HepG2 (cell line): ENCODE results near the gene SMAP2. TPM values are rescaled to one million over a fixed set of nuclear protein-coding genes. Genes with fewer than 3 reads are reported as not detected.

ENCODE experiments used
- E2F1 ChIP-seq: sonication (generic); formaldehyde crosslinking; IDR thresholded peaks from 2 replicates; pipeline ENCODE4 v1.5.0; 2020; ENCODE audit warnings: missing genetic modification reagents
- ERF ChIP-seq: IDR thresholded peaks from 2 replicates; pipeline ENCODE4 v1.6.1; 2018; ENCODE audit warnings: missing biosample characterization, missing genetic modification reagents
- HNF1B ChIP-seq: sonication (generic); formaldehyde crosslinking; IDR thresholded peaks from 2 replicates; pipeline ENCODE4 v1.5.1; 2020; ENCODE audit warnings: mild to moderate bottlenecking, moderate library complexity, missing genetic modification reagents
- MLX ChIP-seq: IDR thresholded peaks from 2 replicates; pipeline ENCODE4 v1.6.1; 2016
- PAF1 ChIP-seq: IDR thresholded peaks from 2 replicates; pipeline ENCODE4 v1.6.1; 2016; ENCODE audit warnings: missing genetic modification reagents, missing compliant biosample characterization
- TP53 ChIP-seq: sonication (generic); formaldehyde crosslinking; conservative IDR thresholded peaks from 2 replicates; pipeline ENCODE4 v1.4.0; 2020; ENCODE audit warnings: missing genetic modification reagents
- ZBTB44 ChIP-seq: sonication (generic); formaldehyde crosslinking; IDR thresholded peaks from 2 replicates; pipeline ENCODE4 v1.4.0; 2020; ENCODE audit warnings: missing genetic modification reagents
- ZFP1 ChIP-seq: IDR thresholded peaks from 2 replicates; pipeline ENCODE4 v1.6.1; 2016
- ZNF124 ChIP-seq: sonication (generic); formaldehyde crosslinking; IDR thresholded peaks from 2 replicates; pipeline ENCODE4 v1.4.0; 2020; ENCODE audit warnings: missing genetic modification reagents
- ZNF142 ChIP-seq: sonication (generic); formaldehyde crosslinking; IDR thresholded peaks from 2 replicates; pipeline ENCODE4 v1.4.0; 2020; ENCODE audit warnings: missing genetic modification reagents
- ZNF362 ChIP-seq: sonication (generic); formaldehyde crosslinking; IDR thresholded peaks from 2 replicates; pipeline ENCODE4 v1.4.0; 2020; ENCODE audit warnings: missing genetic modification reagents, mild to moderate bottlenecking, borderline replicate concordance
- ZNF574 ChIP-seq: sonication (generic); formaldehyde crosslinking; IDR thresholded peaks from 2 replicates; pipeline ENCODE4 v1.4.0; 2020; ENCODE audit warnings: missing genetic modification reagents
- ZNF792 ChIP-seq: IDR thresholded peaks from 2 replicates; pipeline ENCODE4 v1.6.1; 2016
- polyA plus RNA-seq, 8 experiments: library from polyadenylated mRNA; depleted of rRNA in 3 of 8; stranded (reverse) in 7 of 8; unstranded in 1 of 8; fragments of >200 nt; fragmentation: Illumina TruSeq in 4 of 8; extraction: Trizol in 4 of 8; gene quantifications; 2 replicates each; pipeline versions ENCODE4 v1.2.1 to v1.2.3, GENCODE V29; 2011 to 2016; ENCODE audit warnings: low read depth in 4 of 8, missing spikeins in 1 of 8, mixed read lengths in 1 of 8; ENCODE audit not compliant: insufficient read depth in 1 of 8
- total RNA-seq, 5 experiments: library from RNA; depleted of rRNA; stranded (reverse); fragments of >200 nt; fragmentation: Illumina TruSeq; extraction: Trizol; gene quantifications; 2 replicates each; pipeline ENCODE4 v1.2.3, GENCODE V29; 2016; ENCODE audit warnings: low read depth in 1 of 5

The SMAP2 gene
- total and polyA plus RNA-seq, 2 of the 13 experiments (the other 11 are each of a cell fraction or from before 2014, with no cell fraction given): 19.0 to 22.3 TPM

GRCh38 chr1:40338745-40339419 is 34.6 kb upstream of the SMAP2 start (continued):
- TF ChIP-seq ZNF142 (CRISPR knock-in tag) (no peak), ZNF124 (CRISPR knock-in tag) (0 out of 2 replicates have a peak, but pooled peaks have one; percentile 62), MLX (CRISPR knock-in tag) (0 out of 2 replicates have a peak, but pooled peaks have one; percentile 32), ERF (peak; percentile 43; the same call in 1 of the 2 replicates), ZFP1 (CRISPR knock-in tag) (0 out of 2 replicates have a peak, but pooled peaks have one; percentile 49), ZNF792 (0 out of 2 replicates have a peak, but pooled peaks have one; percentile 31), E2F1 (CRISPR knock-in tag) (no peak), PAF1 (CRISPR knock-in tag) (no peak), ZBTB44 (no peak), ZNF574 (CRISPR knock-in tag) (peak; percentile 54), HNF1B (0 out of 2 replicates have a peak, but pooled peaks have one; percentile 28), ZNF362 (CRISPR knock-in tag) (no peak), TP53 (CRISPR knock-in tag) (no peak)
